Kidney (tissue), 14 donors: ENCODE measurements around the gene TTC28. TPM values are rescaled to one million over a fixed set of nuclear protein-coding genes. Genes with fewer than 3 reads are reported as not detected.

Source experiments
- DNase-seq, 5 donors: peaks; one replicate each; pipeline ENCODE4 v3.0.0-alpha.2; 2013 to 2020
- FAIRE-seq: peaks from 2 replicates; lab custom pipeline; 2012; peaks lifted over from hg19 to GRCh38; lab: Jason Lieb, UNC
- H3K27ac ChIP-seq, 2 donors: one replicate each; pipeline ENCODE4 v1.7.0; 2013; ENCODE audit warnings: low read depth in 2 of 2, low read length in 2 of 2, inconsistent platforms in 1 of 2
- H3K27me3 ChIP-seq: one replicate; pipeline ENCODE4 v1.7.1; 2013; ENCODE audit warnings: low read length, inconsistent platforms; ENCODE audit not compliant: control insufficient read depth, insufficient read depth
- H3K36me3 ChIP-seq, 3 donors: one replicate each; pipeline versions ENCODE4 v1.7.0 to v1.7.1; 2013; ENCODE audit warnings: low read length in 3 of 3, control low read depth in 1 of 3, inconsistent platforms in 1 of 3; ENCODE audit not compliant: insufficient read depth in 3 of 3, control insufficient read depth in 2 of 3
- H3K4me1 ChIP-seq, 3 donors: one replicate each; pipeline versions ENCODE4 v1.7.0 to v1.7.1; 2013; ENCODE audit warnings: low read length in 3 of 3, inconsistent platforms in 1 of 3, low read depth in 1 of 3; ENCODE audit not compliant: control insufficient read depth in 2 of 3, insufficient read depth in 2 of 3
- H3K4me3 ChIP-seq, 3 donors: one replicate each; pipeline versions ENCODE4 v1.7.0 to v1.8.1; 2013; ENCODE audit warnings: low read length in 3 of 3, control low read depth in 1 of 3, inconsistent platforms in 1 of 3
- H3K9ac ChIP-seq, 3 donors: one replicate each; pipeline versions ENCODE4 v1.7.0 to v1.7.1; 2013; ENCODE audit warnings: low read length in 3 of 3, control low read depth in 1 of 3, inconsistent platforms in 1 of 3
- H3K9me3 ChIP-seq, 3 donors: one replicate each; pipeline versions ENCODE4 v1.7.0 to v1.7.1; 2013; ENCODE audit warnings: low read length in 3 of 3, control low read depth in 1 of 3, inconsistent platforms in 1 of 3; ENCODE audit not compliant: control insufficient read depth in 2 of 3, insufficient read depth in 1 of 3
- intact Hi-C: fragments of 100-400 bp; cut with DNase I; formaldehyde crosslinking; loops from one replicate; pipeline ENCODE4 v1.11.1; 2022
- polyA plus RNA-seq: library from polyadenylated mRNA; stranded (reverse); fragments of 350-450 nt; fragmentation: Illumina TruSeq; extraction: RNeasy Lipid Tissue Mini Kit (QIAGEN cat#74804); gene quantifications from one replicate; pipeline ENCODE4 v1.2.3, GENCODE V29; 2014; ENCODE audit warnings: low read depth, low replicate concordance; ENCODE audit not compliant: insufficient read depth
- total RNA-seq: library from RNA; stranded (reverse); fragmentation: NEBNext Ultra II Directional; extraction: Animal tissue kit (Norgen Biotek cat#: 25700); gene quantifications from one replicate; pipeline ENCODE4 v1.2.1, GENCODE V29; 2021
- TF ChIP-seq, protein P1 (sequence below): IDR thresholded peaks from 3 replicates; pipeline ENCODE4 v1.5.1; 2012; ENCODE audit warnings: mild to moderate bottlenecking, moderate library complexity, borderline replicate concordance; ENCODE audit not compliant: insufficient read depth; ENCODE audit errors: extremely low read depth
- donor health status: control.
- donor health status: control.
- donor health status: control.
- donor health status: control.
- donor health status: control.
- donor health status: DM: yes; HTN: yes; CAD: no.
- donor health status: Normal renal cell carcinoma (clear cell type).

The TTC28 gene
- total and polyA plus RNA-seq, 2 donors from 2014 or later, result 3.5 to 40.2 TPM

DNA sequence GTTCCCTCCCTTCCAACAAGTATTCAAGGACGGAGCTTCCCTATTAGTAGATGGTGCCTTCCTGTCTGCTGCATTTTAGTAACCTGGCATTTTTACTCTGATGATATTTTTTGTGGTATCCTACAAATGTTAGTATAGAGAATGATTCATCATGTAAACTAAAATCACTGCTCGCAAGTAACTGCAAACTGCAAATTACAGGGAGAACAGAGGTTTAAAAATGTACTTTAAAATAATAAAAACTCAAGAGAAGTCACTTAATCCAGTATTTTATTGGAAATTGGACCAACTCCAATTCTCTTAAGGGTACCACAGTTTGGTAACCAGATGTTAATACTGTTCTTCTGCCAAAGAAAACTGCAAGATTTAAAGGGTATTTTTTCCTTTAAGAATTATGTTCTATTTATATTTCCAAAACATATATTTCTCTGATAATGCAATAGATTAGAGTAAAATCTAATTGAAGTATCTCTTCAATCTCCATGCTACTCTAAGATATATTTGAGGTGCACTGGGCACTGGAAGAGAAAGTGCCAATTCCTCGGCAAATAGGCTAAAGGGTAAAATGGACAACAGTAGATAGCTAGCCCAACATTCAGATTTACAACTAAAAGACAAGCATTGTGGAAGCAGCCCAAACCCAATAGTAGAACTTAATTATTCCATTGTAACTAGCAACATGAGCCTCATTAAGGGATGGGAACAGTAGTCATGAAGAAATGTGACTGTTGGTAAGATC, 298.0 kb downstream of the TTC28 start:
- no peaks in the 10 kb centered on the region for H3K4me1 ChIP-seq
- H3K4me3 ChIP-seq, result no peak overlapping the region
- H3K27me3 ChIP-seq, result no peaks in the 10 kb centered on the region
- H3K36me3 ChIP-seq, result no peaks in the 10 kb centered on the region
- no peak overlapping the region for H3K27ac ChIP-seq
- no peak overlapping the region for H3K9ac ChIP-seq
- TF ChIP-seq, protein P1, sequence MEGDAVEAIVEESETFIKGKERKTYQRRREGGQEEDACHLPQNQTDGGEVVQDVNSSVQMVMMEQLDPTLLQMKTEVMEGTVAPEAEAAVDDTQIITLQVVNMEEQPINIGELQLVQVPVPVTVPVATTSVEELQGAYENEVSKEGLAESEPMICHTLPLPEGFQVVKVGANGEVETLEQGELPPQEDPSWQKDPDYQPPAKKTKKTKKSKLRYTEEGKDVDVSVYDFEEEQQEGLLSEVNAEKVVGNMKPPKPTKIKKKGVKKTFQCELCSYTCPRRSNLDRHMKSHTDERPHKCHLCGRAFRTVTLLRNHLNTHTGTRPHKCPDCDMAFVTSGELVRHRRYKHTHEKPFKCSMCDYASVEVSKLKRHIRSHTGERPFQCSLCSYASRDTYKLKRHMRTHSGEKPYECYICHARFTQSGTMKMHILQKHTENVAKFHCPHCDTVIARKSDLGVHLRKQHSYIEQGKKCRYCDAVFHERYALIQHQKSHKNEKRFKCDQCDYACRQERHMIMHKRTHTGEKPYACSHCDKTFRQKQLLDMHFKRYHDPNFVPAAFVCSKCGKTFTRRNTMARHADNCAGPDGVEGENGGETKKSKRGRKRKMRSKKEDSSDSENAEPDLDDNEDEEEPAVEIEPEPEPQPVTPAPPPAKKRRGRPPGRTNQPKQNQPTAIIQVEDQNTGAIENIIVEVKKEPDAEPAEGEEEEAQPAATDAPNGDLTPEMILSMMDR, result no peak
- no peak for DNase-seq
- intact Hi-C loops, result no loop called here
- no peaks in the 10 kb centered on the region for H3K9me3 ChIP-seq
- no peak for FAIRE-seq

DNA sequence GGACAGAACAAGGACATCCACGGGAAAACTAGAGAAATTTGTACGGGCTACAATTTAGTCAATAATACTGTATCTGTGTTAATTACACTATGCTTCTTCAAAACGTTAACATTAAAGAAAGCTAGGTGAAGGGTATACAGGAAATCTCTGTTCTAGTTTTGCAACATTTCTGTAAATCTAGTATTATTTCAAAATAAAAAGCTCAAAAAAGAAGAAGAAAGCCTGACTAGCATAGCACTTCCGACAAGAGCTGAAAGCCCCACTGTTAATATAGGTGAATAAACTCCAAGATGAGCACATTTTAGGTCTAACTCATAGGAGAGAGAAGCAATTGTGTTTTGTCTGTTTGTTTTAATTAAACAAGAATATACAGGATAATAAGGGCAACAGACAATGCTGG, 299.7 kb downstream of the TTC28 start:
- DNase-seq (no peak), FAIRE-seq (no peak)
- no peak overlapping the region for H3K4me3 ChIP-seq
- no peaks in the 10 kb centered on the region for H3K27me3 ChIP-seq
- no peak overlapping the region for H3K9ac ChIP-seq
- no peak overlapping the region for H3K27ac ChIP-seq
- intact Hi-C loops, result no loop called here
- no peaks in the 10 kb centered on the region for H3K36me3 ChIP-seq
- peaks cover 0 to 6% (median 0%) of the 10 kb centered on the region in 3 donors for H3K4me1 ChIP-seq
- no peaks in the 10 kb centered on the region for H3K9me3 ChIP-seq
- TF ChIP-seq, protein P1, result no peak

DNA sequence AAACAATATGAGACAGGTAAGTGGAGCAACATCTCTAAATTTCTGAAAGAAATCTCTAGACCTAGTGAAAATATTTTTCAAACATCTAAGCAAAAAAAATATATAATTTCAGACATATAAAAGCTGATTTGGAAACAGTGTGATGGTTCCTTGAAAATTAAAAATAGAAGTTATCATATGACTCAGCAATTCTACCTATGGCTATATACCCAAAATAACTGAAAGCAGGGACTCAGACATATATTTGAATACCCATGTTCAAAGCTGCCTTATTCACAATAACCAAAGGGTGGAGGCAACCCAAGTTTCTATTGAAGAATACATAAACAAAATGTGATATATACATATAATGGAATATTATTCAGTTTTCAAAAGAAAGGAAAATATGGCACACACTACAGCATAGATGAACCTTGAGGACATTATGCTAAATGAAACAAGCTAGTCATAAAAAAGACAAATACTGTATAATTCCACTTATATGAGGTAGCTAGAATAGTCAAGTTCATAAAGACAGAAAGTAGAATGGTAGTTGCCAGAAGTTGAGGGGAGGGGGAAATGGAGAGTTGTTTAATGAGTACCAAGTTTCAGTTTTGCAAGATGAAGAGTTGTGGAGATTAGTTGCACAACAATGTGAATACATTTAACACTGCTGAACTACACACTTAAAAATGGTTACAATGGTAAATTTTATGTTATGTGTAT, 300.4 kb downstream of the TTC28 start:
- FAIRE-seq (peak; percentile 87), DNase-seq (no peak)
- Histone ChIP-seq H3K4me3 (no peak overlapping the region), H3K9ac (no peak overlapping the region), H3K4me1 (peaks cover 0 to 6% (median 0%) of the 10 kb centered on the region in 3 donors), H3K27me3 (no peaks in the 10 kb centered on the region), H3K36me3 (no peaks in the 10 kb centered on the region), H3K27ac (no peak overlapping the region), H3K9me3 (no peaks in the 10 kb centered on the region)
- intact Hi-C loops, result no loop called here
- TF ChIP-seq, protein P1, result no peak
